Measurements from ENCODE around the gene VIM.

Gene VIM

GRCh38 chr10:17228091-17229015 is at the start of gene VIM:
Gene VIM, plus strand, starts transcription at chr10:17228241. Its CDS starts 1,182 bp downstream, at chr10:17229423.
- peak; percentile 91 for DNase-seq

GRCh38 chr10:17179002-17179401 is 49.0 kb upstream of the VIM start:
- no peak for DNase-seq

- DNase-seq: no peak
Measured at GRCh38 chr10:17181110-17181509, 46.9 kb upstream of the VIM start.

GRCh38 chr10:17181751-17182150 is 46.3 kb upstream of the VIM start:
- no peak for DNase-seq

- DNase-seq: no peak
Measured at GRCh38 chr10:17183110-17183509, 44.9 kb upstream of the VIM start.

GRCh38 chr10:17185873-17186272 is 42.2 kb upstream of the VIM start:
- DNase-seq: no peak

GRCh38 chr10:17188644-17189172 is 39.3 kb upstream of the VIM start:
- DNase-seq: no peak

- no peak for DNase-seq
Measured at GRCh38 chr10:17190602-17191001, 37.4 kb upstream of the VIM start.

GRCh38 chr10:17195083-17195482 is 33.0 kb upstream of the VIM start:
- no peak for DNase-seq

GRCh38 chr10:17196045-17196444 is 32.0 kb upstream of the VIM start:
- DNase-seq: no peak

- DNase-seq: no peak
Measured at GRCh38 chr10:17196573-17196972, 31.5 kb upstream of the VIM start.

- DNase-seq: no peak
Measured at GRCh38 chr10:17199351-17199804, 28.7 kb upstream of the VIM start.

GRCh38 chr10:17200001-17200911 is 27.8 kb upstream of the VIM start:
- DNase-seq: no peak

GRCh38 chr10:17200912-17201793 is 26.9 kb upstream of the VIM start, which contains the start of gene TRDMT1:
Gene TRDMT1, minus strand, starts transcription at chr10:17201672. Its CDS starts 38 bp downstream, at chr10:17201634.
- peak; percentile 90 for DNase-seq

- no peak for DNase-seq
Measured at GRCh38 chr10:17201794-17202116, 26.3 kb upstream of the VIM start.

GRCh38 chr10:17202506-17202905 is 25.5 kb upstream of the VIM start:
- no peak for DNase-seq

GRCh38 chr10:17202999-17203398 is 25.0 kb upstream of the VIM start:
- no peak for DNase-seq

- DNase-seq: no peak
Measured at GRCh38 chr10:17203416-17203815, 24.6 kb upstream of the VIM start.

- no peak for DNase-seq
Measured at GRCh38 chr10:17206210-17206709, 21.8 kb upstream of the VIM start.

GRCh38 chr10:17208476-17208875 is 19.6 kb upstream of the VIM start:
- no peak for DNase-seq

GRCh38 chr10:17209302-17209701 is 18.7 kb upstream of the VIM start:
- DNase-seq: no peak

- no peak for DNase-seq
Measured at GRCh38 chr10:17209881-17210280, 18.2 kb upstream of the VIM start.
